Neural cell (in vitro differentiated cells): Measurements from ENCODE around the gene LRRK2. TPM values are rescaled to one million over a fixed set of nuclear protein-coding genes. Genes with fewer than 3 reads are reported as not detected.

Experiments
- H2AFZ ChIP-seq: fragments of 200-600, 300-800 bp; sonication (generic), shearing (Covaris generic); 2 replicates; pipeline ENCODE4 v1.6.0; 2014; ENCODE audit warnings: low read depth, mild to moderate bottlenecking, antibody characterized with exemption, low read length, moderate library complexity
- H3F3A ChIP-seq: fragments of 200-600 bp; shearing (Covaris generic); 2 replicates; pipeline ENCODE4 v1.6.1; 2016; ENCODE audit warnings: mild to moderate bottlenecking, moderate library complexity, mixed read lengths, antibody characterized with exemption, low read length; ENCODE audit not compliant: insufficient read depth, poor library complexity, severe bottlenecking
- H3K27ac ChIP-seq: fragments of 200-600, 300-800 bp; sonication (generic), shearing (Covaris generic); 2 replicates; pipeline ENCODE4 v1.5.1; 2014; ENCODE audit warnings: mild to moderate bottlenecking, low read length, moderate library complexity
- H3K27me3 ChIP-seq: fragments of 300-800, 200-600 bp; sonication (generic), shearing (Covaris generic); 2 replicates; pipeline ENCODE4 v1.6.0; 2014; ENCODE audit warnings: mild to moderate bottlenecking, low read depth, low read length, moderate library complexity; ENCODE audit not compliant: insufficient read depth
- H3K36me3 ChIP-seq: fragments of 300-800, 200-600 bp; sonication (generic), shearing (Covaris generic); 2 replicates; pipeline ENCODE4 v1.5.1; 2014; ENCODE audit warnings: mild to moderate bottlenecking, antibody characterized with exemption, low read length, moderate library complexity; ENCODE audit not compliant: insufficient read depth
- H3K4me2 ChIP-seq: fragments of 300-800, 200-600 bp; sonication (generic), shearing (Covaris generic); 2 replicates; pipeline ENCODE4 v1.6.0; 2014; ENCODE audit warnings: mild to moderate bottlenecking, low read length
- H3K4me3 ChIP-seq: fragments of 300-800, 200-600 bp; sonication (generic), shearing (Covaris generic); 2 replicates; pipeline ENCODE4 v1.5.1; 2014; ENCODE audit warnings: mild to moderate bottlenecking, low read length, moderate library complexity
- H3K79me2 ChIP-seq: fragments of 200-600 bp; shearing (Covaris generic); replicated peaks from 2 replicates; pipeline ENCODE4 v1.6.0; 2014; ENCODE audit warnings: mild to moderate bottlenecking, low read length, moderate library complexity; ENCODE audit not compliant: insufficient read depth
- H3K9ac ChIP-seq: fragments of 300-800, 200-600 bp; sonication (generic), shearing (Covaris generic); 2 replicates; pipeline ENCODE4 v1.6.1; 2016; ENCODE audit warnings: mild to moderate bottlenecking, low read length, mixed read lengths
- H3K9me2 ChIP-seq: fragments of 200-600 bp; shearing (Covaris generic); 2 replicates; pipeline ENCODE4 v1.6.1; 2016; ENCODE audit warnings: mild to moderate bottlenecking, low read length, mixed read lengths; ENCODE audit not compliant: insufficient read depth
- H3K9me3 ChIP-seq: fragments of 200-600, 300-800 bp; sonication (generic), shearing (Covaris generic); 2 replicates; pipeline ENCODE4 v1.6.1; 2016; ENCODE audit warnings: mild to moderate bottlenecking, mixed run types, low read length, moderate library complexity, mixed read lengths
- H4K20me1 ChIP-seq: fragments of 200-600 bp; shearing (Covaris generic); 2 replicates; pipeline ENCODE4 v1.6.1; 2016; ENCODE audit warnings: mild to moderate bottlenecking, mixed run types; ENCODE audit not compliant: insufficient read depth
- EP300 ChIP-seq: fragments of 450-650 bp; conservative IDR thresholded peaks from 2 replicates; pipeline ENCODE4 v1.6.1; 2014; ENCODE audit warnings: antibody characterized with exemption, mild to moderate bottlenecking, moderate library complexity; ENCODE audit not compliant: poor library complexity, severe bottlenecking
- EZH2 ChIP-seq: fragments of 200-600, 300-800 bp; shearing (Covaris generic), sonication (generic); IDR thresholded peaks from 2 replicates; pipeline ENCODE4 v1.6.1; 2014; ENCODE audit warnings: antibody characterized with exemption, low read length, borderline replicate concordance, mild to moderate bottlenecking; ENCODE audit not compliant: insufficient read depth, poor library complexity, severe bottlenecking
- MXI1 ChIP-seq: fragments of 450-650 bp; conservative IDR thresholded peaks from 2 replicates; pipeline ENCODE4 v1.6.1; 2014; ENCODE audit warnings: antibody characterized with exemption, mild to moderate bottlenecking; ENCODE audit not compliant: poor library complexity, severe bottlenecking
- POLR2AphosphoS5 ChIP-seq: IDR thresholded peaks from 2 replicates; pipeline ENCODE4 v1.6.1; 2012
- RAD21 ChIP-seq: fragments of 450-650 bp; conservative IDR thresholded peaks from 2 replicates; pipeline ENCODE4 v1.6.1; 2014; ENCODE audit warnings: antibody characterized with exemption, mild to moderate bottlenecking, moderate library complexity
- SMC3 ChIP-seq: fragments of 450-650 bp; conservative IDR thresholded peaks from 2 replicates; pipeline ENCODE4 v1.6.1; 2014; ENCODE audit warnings: antibody characterized with exemption, mild to moderate bottlenecking, moderate library complexity; ENCODE audit not compliant: poor library complexity
- TAF1 ChIP-seq: IDR thresholded peaks from 2 replicates; pipeline ENCODE4 v1.6.1; 2012; ENCODE audit warnings: low read depth
- polyA minus RNA-seq: library from RNA; depleted of rRNA, polyadenylated mRNA; stranded (reverse); fragments of >200 nt; gene quantifications from 2 replicates; pipeline ENCODE4 v1.2.3, GENCODE V29; 2014
- polyA plus RNA-seq: library from polyadenylated mRNA; depleted of rRNA; stranded (reverse); fragments of >200 nt; gene quantifications from 2 replicates; pipeline ENCODE4 v1.2.3, GENCODE V29; 2014
- TF ChIP-seq, protein P1 (sequence below): fragments of 450-650 bp; IDR thresholded peaks from 2 replicates; pipeline ENCODE4 v1.5.1; 2014; ENCODE audit warnings: antibody characterized with exemption, mild to moderate bottlenecking, moderate library complexity; ENCODE audit not compliant: poor library complexity, severe bottlenecking
- TF ChIP-seq, protein P2 (sequence below): IDR thresholded peaks from 2 replicates; pipeline ENCODE4 v1.6.1; 2012; ENCODE audit warnings: borderline replicate concordance

LRRK2 gene
- polyA plus RNA-seq (0.04 and 0.54 TPM in 2 replicates), polyA minus RNA-seq (0.49 and 0.58 TPM in 2 replicates)

DNA sequence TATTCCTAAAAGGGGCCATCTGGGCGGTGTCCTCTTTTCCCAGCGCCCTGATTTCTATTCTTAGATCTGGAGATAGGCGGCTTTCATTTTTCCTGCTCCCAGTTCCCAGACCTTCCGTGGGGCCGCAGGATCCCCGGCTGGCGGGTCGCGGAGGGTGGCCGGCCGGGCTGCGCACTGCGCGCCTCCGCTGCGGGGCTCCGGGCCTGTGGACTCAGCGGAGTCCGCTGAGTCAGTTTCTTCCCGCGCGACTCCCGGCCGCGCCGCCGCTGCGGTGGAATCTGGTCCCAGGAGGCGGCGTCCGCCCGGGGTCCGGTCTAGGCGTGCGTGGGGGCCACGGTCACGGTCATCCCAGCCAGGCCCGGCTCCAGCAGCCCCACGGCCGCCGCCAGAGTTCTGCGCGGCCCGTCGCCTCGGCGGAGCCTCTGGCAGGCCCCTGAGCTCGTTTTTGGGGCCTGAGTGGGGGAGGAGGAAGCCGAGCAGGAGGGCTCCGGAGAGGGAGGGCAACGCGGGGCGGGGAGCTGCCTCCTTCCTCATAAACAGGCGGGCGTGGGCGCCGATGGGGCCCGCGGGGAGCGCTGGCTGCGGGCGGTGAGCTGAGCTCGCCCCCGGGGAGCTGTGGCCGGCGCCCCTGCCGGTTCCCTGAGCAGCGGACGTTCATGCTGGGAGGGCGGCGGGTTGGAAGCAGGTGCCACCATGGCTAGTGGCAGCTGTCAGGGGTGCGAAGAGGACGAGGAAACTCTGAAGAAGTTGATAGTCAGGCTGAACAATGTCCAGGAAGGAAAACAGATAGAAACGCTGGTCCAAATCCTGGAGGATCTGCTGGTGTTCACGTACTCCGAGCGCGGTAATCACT lies at the start of gene LRRK2:
Gene LRRK2, plus strand, starts transcription at position 559 of the 853 bp plus-strand sequence. Its CDS starts 135 bp downstream, at position 694.
- Histone ChIP-seq H3K9me3 (no peaks in the 10 kb centered on the region), H3K36me3 (no peaks in the 10 kb centered on the region), H3K4me2 (no peak within 1 kb of the TSS), H4K20me1 (no peaks in the 10 kb centered on the region), H3K9ac (peak within 1 kb of the TSS; percentile 44), H3K79me2 (no peaks in the 10 kb centered on the region), H3K4me3 (peak within 1 kb of the TSS; percentile 67), H3K9me2 (no peaks in the 10 kb centered on the region), H3K27me3 (peaks cover 25% of the 10 kb centered on the region), H3K27ac (no peak within 1 kb of the TSS), H2AFZ (no peak within 1 kb of the TSS), H3F3A (no peaks in the 10 kb centered on the region)
- TF ChIP-seq SMC3 = no peak
- TF ChIP-seq TAF1 = no peak
- TF ChIP-seq, protein P1, sequence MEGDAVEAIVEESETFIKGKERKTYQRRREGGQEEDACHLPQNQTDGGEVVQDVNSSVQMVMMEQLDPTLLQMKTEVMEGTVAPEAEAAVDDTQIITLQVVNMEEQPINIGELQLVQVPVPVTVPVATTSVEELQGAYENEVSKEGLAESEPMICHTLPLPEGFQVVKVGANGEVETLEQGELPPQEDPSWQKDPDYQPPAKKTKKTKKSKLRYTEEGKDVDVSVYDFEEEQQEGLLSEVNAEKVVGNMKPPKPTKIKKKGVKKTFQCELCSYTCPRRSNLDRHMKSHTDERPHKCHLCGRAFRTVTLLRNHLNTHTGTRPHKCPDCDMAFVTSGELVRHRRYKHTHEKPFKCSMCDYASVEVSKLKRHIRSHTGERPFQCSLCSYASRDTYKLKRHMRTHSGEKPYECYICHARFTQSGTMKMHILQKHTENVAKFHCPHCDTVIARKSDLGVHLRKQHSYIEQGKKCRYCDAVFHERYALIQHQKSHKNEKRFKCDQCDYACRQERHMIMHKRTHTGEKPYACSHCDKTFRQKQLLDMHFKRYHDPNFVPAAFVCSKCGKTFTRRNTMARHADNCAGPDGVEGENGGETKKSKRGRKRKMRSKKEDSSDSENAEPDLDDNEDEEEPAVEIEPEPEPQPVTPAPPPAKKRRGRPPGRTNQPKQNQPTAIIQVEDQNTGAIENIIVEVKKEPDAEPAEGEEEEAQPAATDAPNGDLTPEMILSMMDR = no peak
- no peak for TF ChIP-seq EP300
- no peak for TF ChIP-seq MXI1
- no peak for TF ChIP-seq RAD21
- TF ChIP-seq POLR2AphosphoS5 = no peak
- TF ChIP-seq, protein P2, sequence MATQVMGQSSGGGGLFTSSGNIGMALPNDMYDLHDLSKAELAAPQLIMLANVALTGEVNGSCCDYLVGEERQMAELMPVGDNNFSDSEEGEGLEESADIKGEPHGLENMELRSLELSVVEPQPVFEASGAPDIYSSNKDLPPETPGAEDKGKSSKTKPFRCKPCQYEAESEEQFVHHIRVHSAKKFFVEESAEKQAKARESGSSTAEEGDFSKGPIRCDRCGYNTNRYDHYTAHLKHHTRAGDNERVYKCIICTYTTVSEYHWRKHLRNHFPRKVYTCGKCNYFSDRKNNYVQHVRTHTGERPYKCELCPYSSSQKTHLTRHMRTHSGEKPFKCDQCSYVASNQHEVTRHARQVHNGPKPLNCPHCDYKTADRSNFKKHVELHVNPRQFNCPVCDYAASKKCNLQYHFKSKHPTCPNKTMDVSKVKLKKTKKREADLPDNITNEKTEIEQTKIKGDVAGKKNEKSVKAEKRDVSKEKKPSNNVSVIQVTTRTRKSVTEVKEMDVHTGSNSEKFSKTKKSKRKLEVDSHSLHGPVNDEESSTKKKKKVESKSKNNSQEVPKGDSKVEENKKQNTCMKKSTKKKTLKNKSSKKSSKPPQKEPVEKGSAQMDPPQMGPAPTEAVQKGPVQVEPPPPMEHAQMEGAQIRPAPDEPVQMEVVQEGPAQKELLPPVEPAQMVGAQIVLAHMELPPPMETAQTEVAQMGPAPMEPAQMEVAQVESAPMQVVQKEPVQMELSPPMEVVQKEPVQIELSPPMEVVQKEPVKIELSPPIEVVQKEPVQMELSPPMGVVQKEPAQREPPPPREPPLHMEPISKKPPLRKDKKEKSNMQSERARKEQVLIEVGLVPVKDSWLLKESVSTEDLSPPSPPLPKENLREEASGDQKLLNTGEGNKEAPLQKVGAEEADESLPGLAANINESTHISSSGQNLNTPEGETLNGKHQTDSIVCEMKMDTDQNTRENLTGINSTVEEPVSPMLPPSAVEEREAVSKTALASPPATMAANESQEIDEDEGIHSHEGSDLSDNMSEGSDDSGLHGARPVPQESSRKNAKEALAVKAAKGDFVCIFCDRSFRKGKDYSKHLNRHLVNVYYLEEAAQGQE = no peak
- no peak for TF ChIP-seq EZH2

DNA sequence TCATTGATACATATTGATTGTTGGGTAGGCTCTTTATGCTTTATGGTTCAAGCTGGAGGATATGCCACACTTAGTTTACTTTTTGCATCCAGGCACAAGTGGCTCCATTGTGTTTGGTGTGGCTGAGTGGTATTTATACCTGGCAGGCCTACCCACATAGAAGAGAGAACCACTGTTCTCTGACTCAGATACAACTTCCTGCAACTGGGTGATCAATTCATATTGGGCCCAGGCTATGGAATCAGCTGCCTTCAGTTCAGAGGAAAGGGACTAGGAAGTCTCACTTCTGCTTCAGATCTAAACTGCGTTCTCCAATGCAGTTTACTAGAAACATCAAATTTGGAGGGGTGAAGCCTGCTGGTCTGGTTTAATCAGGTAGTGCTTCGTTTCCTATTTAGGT lies 49.8 kb upstream of the LRRK2 start:
- no peaks in the 10 kb centered on the region for H3K36me3 ChIP-seq
- H3K9ac ChIP-seq = no peak overlapping the region
- H3K27ac ChIP-seq = no peak overlapping the region
- no peaks in the 10 kb centered on the region for H3F3A ChIP-seq
- no peaks in the 10 kb centered on the region for H4K20me1 ChIP-seq
- no peaks in the 10 kb centered on the region for H3K9me2 ChIP-seq
- no peak overlapping the region for H3K4me3 ChIP-seq
- H3K27me3 ChIP-seq = no peaks in the 10 kb centered on the region
- TF ChIP-seq, protein P2 = no peak
- TF ChIP-seq TAF1 (no peak), MXI1 (no peak), EZH2 (no peak), EP300 (no peak), POLR2AphosphoS5 (no peak), SMC3 (no peak), RAD21 (no peak)
- TF ChIP-seq, protein P1 = no peak
- H3K9me3 ChIP-seq = no peaks in the 10 kb centered on the region
- H3K79me2 ChIP-seq = no peaks in the 10 kb centered on the region
- no peak overlapping the region for H3K4me2 ChIP-seq
- no peak overlapping the region for H2AFZ ChIP-seq
